ENCODE data around the gene NPHP4. TPM values are rescaled to one million over a fixed set of nuclear protein-coding genes. Genes with fewer than 3 reads are reported as not detected.

Gene NPHP4
- total RNA-seq, 1 donor, result 8.0 TPM

GRCh38 chr1:5901841-5902240 is 90.4 kb downstream of the NPHP4 start:
- no peaks in the 10 kb centered on the region for H3K79me2 ChIP-seq (ENCODE audit: insufficient read depth, low read length)
- H2AFZ ChIP-seq (ENCODE audit: low read length), result no peak overlapping the region
- no peak overlapping the region for H3K4me2 ChIP-seq (ENCODE audit: insufficient read depth, low read length)
- H4K20me1 ChIP-seq (ENCODE audit: insufficient read depth, low read length), result peaks cover 2% of the 10 kb centered on the region
- DNase-seq (ENCODE audit: insufficient read length, low spot score, missing footprints), result peak; percentile 38
- TF ChIP-seq, protein P1, sequence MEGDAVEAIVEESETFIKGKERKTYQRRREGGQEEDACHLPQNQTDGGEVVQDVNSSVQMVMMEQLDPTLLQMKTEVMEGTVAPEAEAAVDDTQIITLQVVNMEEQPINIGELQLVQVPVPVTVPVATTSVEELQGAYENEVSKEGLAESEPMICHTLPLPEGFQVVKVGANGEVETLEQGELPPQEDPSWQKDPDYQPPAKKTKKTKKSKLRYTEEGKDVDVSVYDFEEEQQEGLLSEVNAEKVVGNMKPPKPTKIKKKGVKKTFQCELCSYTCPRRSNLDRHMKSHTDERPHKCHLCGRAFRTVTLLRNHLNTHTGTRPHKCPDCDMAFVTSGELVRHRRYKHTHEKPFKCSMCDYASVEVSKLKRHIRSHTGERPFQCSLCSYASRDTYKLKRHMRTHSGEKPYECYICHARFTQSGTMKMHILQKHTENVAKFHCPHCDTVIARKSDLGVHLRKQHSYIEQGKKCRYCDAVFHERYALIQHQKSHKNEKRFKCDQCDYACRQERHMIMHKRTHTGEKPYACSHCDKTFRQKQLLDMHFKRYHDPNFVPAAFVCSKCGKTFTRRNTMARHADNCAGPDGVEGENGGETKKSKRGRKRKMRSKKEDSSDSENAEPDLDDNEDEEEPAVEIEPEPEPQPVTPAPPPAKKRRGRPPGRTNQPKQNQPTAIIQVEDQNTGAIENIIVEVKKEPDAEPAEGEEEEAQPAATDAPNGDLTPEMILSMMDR (IDR thresholded peaks at IDR 0.05; ENCODE audit: extremely low read depth, low read depth, low read length), result no peak
- H3K27me3 ChIP-seq (ENCODE audit: insufficient read depth, low read length), result no peaks in the 10 kb centered on the region
- H3K4me3 ChIP-seq (ENCODE audit: insufficient read depth, low read length), result no peak overlapping the region
- no peak overlapping the region for H3K27ac ChIP-seq (ENCODE audit: low read depth, low read length)
- H3K4me1 ChIP-seq (ENCODE audit: insufficient read depth, low read length), result no peaks in the 10 kb centered on the region
- peaks cover 5% of the 10 kb centered on the region for H3K36me3 ChIP-seq (ENCODE audit: insufficient read depth, low read length)
- no peaks in the 10 kb centered on the region for H3K9me3 ChIP-seq (ENCODE audit: low read depth, low read length)

DNA sequence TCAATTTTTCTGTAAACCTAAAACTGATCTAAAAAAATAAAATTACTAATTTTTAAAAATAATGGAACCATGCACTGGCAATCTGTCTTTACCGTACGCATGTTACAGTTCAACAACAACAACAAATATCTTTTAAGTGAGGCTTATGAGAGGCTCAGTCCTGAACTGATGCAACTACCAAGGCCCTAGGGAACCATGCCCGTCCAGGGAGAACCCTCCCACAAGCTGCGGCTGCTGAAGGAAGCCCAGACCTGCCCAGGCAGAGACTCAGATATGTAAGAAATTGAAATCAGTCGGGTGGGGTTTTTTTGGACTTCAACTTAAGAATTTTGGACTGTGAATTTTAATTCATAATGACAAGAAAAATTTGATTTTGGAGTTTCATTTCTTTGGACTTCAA is 91.1 kb downstream of the NPHP4 start:
- no peaks in the 10 kb centered on the region for H3K79me2 ChIP-seq (ENCODE audit: insufficient read depth, low read length)
- H3K4me1 ChIP-seq (ENCODE audit: insufficient read depth, low read length), result no peaks in the 10 kb centered on the region
- no peaks in the 10 kb centered on the region for H3K9me3 ChIP-seq (ENCODE audit: low read depth, low read length)
- H4K20me1 ChIP-seq (ENCODE audit: insufficient read depth, low read length), result peaks cover 2% of the 10 kb centered on the region
- peaks cover 5% of the 10 kb centered on the region for H3K36me3 ChIP-seq (ENCODE audit: insufficient read depth, low read length)
- no peak overlapping the region for H3K4me2 ChIP-seq (ENCODE audit: insufficient read depth, low read length)
- no peak overlapping the region for H3K4me3 ChIP-seq (ENCODE audit: insufficient read depth, low read length)
- H2AFZ ChIP-seq (ENCODE audit: low read length), result no peak overlapping the region
- DNase-seq (ENCODE audit: insufficient read length, low spot score, missing footprints), result peak; percentile 23
- no peaks in the 10 kb centered on the region for H3K27me3 ChIP-seq (ENCODE audit: insufficient read depth, low read length)
- H3K27ac ChIP-seq (ENCODE audit: low read depth, low read length), result no peak overlapping the region
- TF ChIP-seq, protein P1 (IDR thresholded peaks at IDR 0.05; ENCODE audit: extremely low read depth, low read depth, low read length), result no peak

DNA sequence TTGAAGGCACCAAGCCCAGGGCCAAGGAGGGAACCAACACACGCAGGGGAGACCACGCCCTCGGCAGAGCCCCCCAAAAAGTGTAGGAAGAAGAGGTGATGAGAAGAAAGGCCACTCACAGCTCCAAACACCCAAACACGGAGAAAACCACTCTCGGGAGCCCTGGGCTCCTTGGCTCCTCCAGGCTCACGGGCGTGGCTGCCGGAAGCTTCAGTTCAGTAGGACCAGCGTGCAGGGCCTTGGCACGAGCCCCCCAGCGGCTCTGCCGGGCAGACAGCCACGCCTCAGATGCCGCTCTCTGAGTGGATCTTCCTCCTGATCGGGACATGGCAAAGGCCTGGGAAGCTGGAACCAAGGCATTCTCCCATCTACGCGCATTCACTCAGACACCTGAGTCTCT is 94.0 kb downstream of the NPHP4 start:
- no peaks in the 10 kb centered on the region for H3K4me1 ChIP-seq (ENCODE audit: insufficient read depth, low read length)
- TF ChIP-seq, protein P1 (IDR thresholded peaks at IDR 0.05; ENCODE audit: extremely low read depth, low read depth, low read length), result no peak
- H3K27ac ChIP-seq (ENCODE audit: low read depth, low read length), result no peak overlapping the region
- no peaks in the 10 kb centered on the region for H3K79me2 ChIP-seq (ENCODE audit: insufficient read depth, low read length)
- DNase-seq (ENCODE audit: insufficient read length, low spot score, missing footprints), result peak; percentile 11
- no peak overlapping the region for H3K4me3 ChIP-seq (ENCODE audit: insufficient read depth, low read length)
- peaks cover 2% of the 10 kb centered on the region for H4K20me1 ChIP-seq (ENCODE audit: insufficient read depth, low read length)
- H2AFZ ChIP-seq (ENCODE audit: low read length), result no peak overlapping the region
- no peaks in the 10 kb centered on the region for H3K27me3 ChIP-seq (ENCODE audit: insufficient read depth, low read length)
- H3K36me3 ChIP-seq (ENCODE audit: insufficient read depth, low read length), result no peaks in the 10 kb centered on the region
- H3K4me2 ChIP-seq (ENCODE audit: insufficient read depth, low read length), result no peak overlapping the region
- no peaks in the 10 kb centered on the region for H3K9me3 ChIP-seq (ENCODE audit: low read depth, low read length)

DNA sequence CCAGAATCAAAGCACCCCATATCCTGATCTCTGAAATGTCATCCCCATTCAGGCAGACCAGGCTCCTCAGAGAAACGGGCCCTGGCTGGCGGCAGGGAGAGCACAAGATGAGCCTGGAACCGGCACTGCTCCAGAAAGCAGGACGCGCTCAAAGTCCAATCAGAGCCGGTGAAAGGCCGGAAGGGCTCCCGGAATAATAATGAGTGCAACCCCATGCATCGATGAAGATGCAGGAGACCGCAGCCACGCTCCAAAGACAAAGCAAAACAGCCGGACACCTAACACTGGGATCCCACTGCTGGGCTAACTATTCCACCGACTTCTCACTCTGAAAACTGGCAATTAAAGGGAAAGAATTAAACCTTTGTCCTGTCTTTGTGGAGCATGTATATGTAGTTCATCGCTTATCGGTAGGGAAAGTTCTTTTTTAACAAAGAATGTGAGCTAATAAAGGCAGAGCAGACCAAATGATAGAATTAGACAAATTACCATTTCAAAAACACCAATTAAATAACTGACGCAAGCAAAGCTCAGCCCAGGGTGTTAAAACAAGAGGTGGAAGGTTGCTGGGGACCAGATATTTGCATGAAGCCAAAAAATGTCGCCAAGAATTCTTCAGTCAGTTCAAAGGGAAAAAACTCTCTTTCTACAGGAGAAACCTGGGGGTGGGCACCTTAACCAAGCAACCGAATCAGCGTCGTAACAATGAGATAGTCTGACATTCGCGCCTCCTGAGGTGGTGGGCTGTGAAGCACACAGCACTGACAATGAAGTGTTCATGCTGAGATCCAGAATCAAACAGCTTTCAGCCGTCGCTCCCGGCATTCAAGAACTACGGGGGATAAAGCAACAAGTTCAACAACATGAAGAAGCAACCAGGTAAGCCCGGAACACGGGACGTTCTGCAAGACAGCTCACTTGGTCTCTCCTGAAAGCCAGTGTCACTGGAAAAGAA is 95.2 kb downstream of the NPHP4 start:
- H3K36me3 ChIP-seq (ENCODE audit: insufficient read depth, low read length), result no peaks in the 10 kb centered on the region
- no peaks in the 10 kb centered on the region for H3K79me2 ChIP-seq (ENCODE audit: insufficient read depth, low read length)
- no peak overlapping the region for H3K27ac ChIP-seq (ENCODE audit: low read depth, low read length)
- H3K9me3 ChIP-seq (ENCODE audit: low read depth, low read length), result no peaks in the 10 kb centered on the region
- H3K4me1 ChIP-seq (ENCODE audit: insufficient read depth, low read length), result peaks cover under 1% of the 10 kb centered on the region
- DNase-seq (ENCODE audit: insufficient read length, low spot score, missing footprints), result peak; percentile 29
- no peak overlapping the region for H3K4me3 ChIP-seq (ENCODE audit: insufficient read depth, low read length)
- no peak overlapping the region for H2AFZ ChIP-seq (ENCODE audit: low read length)
- TF ChIP-seq, protein P1 (IDR thresholded peaks at IDR 0.05; ENCODE audit: extremely low read depth, low read depth, low read length), result no peak
- no peak overlapping the region for H3K4me2 ChIP-seq (ENCODE audit: insufficient read depth, low read length)
- H4K20me1 ChIP-seq (ENCODE audit: insufficient read depth, low read length), result no peaks in the 10 kb centered on the region
- H3K27me3 ChIP-seq (ENCODE audit: insufficient read depth, low read length), result no peaks in the 10 kb centered on the region
